SU-DHL-6 (cell line): ENCODE measurements around the gene TTC9B.

ENCODE experiments used
- H2AFZ ChIP-seq: fragments of 200-600 bp; sonication (generic); 2 replicates; pipeline ENCODE4 v1.6.1; 2014; ENCODE audit warnings: low read depth, mild to moderate bottlenecking, moderate library complexity, mixed read lengths, antibody characterized with exemption, low read length; ENCODE audit not compliant: severe bottlenecking
- H3F3A ChIP-seq: fragments of 200-600 bp; shearing (Covaris generic); 2 replicates; pipeline ENCODE4 v1.6.0; 2016; ENCODE audit warnings: antibody characterized with exemption, mild to moderate bottlenecking; ENCODE audit not compliant: insufficient read depth
- H3K27ac ChIP-seq: fragments of 200-600 bp; sonication (generic); 2 replicates; pipeline ENCODE4 v1.5.1; 2016; ENCODE audit warnings: low read depth, mild to moderate bottlenecking, low read length, moderate library complexity, mixed read lengths
- H3K27me3 ChIP-seq: fragments of 200-600 bp; sonication (generic), shearing (Covaris generic); 2 replicates; pipeline ENCODE4 v1.6.0; 2014; ENCODE audit warnings: mild to moderate bottlenecking, low read length
- H3K36me3 ChIP-seq: fragments of 200-600 bp; sonication (generic); 2 replicates; pipeline ENCODE4 v1.6.1; 2014; ENCODE audit warnings: mild to moderate bottlenecking, low read length, mixed read lengths
- H3K4me2 ChIP-seq: fragments of 300-600, 200-600 bp; shearing (Covaris generic), sonication (generic); 2 replicates; pipeline ENCODE4 v1.6.0; 2014; ENCODE audit warnings: low read length, low read depth, mild to moderate bottlenecking; ENCODE audit not compliant: poor library complexity, severe bottlenecking
- H3K4me3 ChIP-seq: fragments of 200-600 bp; sonication (generic); 2 replicates; pipeline ENCODE4 v1.5.1; 2014; ENCODE audit warnings: antibody characterized with exemption, low read length, mild to moderate bottlenecking, mixed read lengths; ENCODE audit not compliant: insufficient read depth, poor library complexity, severe bottlenecking
- H3K79me2 ChIP-seq: fragments of 200-600 bp; sonication (generic); 2 replicates; pipeline ENCODE4 v1.6.1; 2014; ENCODE audit warnings: mild to moderate bottlenecking, low read length, moderate library complexity; ENCODE audit not compliant: insufficient read depth
- H3K9ac ChIP-seq: fragments of 200-600 bp; sonication (generic); 2 replicates; pipeline ENCODE4 v1.7.0; 2014; ENCODE audit warnings: mild to moderate bottlenecking, low read length
- H3K9me2 ChIP-seq: fragments of 200-600 bp; sonication (generic); replicated peaks from 2 replicates; pipeline ENCODE4 v1.6.1; 2014; ENCODE audit warnings: low read length; ENCODE audit not compliant: insufficient read depth
- H3K9me3 ChIP-seq: fragments of 200-600 bp; sonication (generic); 2 replicates; pipeline ENCODE4 v1.6.1; 2014; ENCODE audit warnings: low read length, mixed read lengths; ENCODE audit not compliant: insufficient read depth
- H4K20me1 ChIP-seq: fragments of 200-600 bp; sonication (generic); 2 replicates; pipeline ENCODE4 v1.6.1; 2014; ENCODE audit warnings: low read depth, mild to moderate bottlenecking, antibody characterized with exemption, low read length, moderate library complexity, mixed read lengths
- CTCF ChIP-seq: fragments of 200-600 bp; sonication (generic); IDR thresholded peaks from one replicate; pipeline ENCODE4 v1.5.1; 2017; ENCODE audit warnings: antibody characterized with exemption, mild to moderate bottlenecking, low read length, moderate library complexity; ENCODE audit not compliant: insufficient read depth, poor library complexity, severe bottlenecking
- EZH2phosphoT487 ChIP-seq: fragments of 200-600 bp; sonication (generic), shearing (Covaris generic); conservative IDR thresholded peaks from 2 replicates; pipeline ENCODE4 v1.6.1; 2018; ENCODE audit warnings: mild to moderate bottlenecking, antibody characterized with exemption, low read length, moderate library complexity, mixed read lengths

The TTC9B gene

GRCh38 chr19:40264314-40265054 lies 46.3 kb upstream of the TTC9B start:
- no peaks in the 10 kb centered on the region for H3K9me3 ChIP-seq
- no peak overlapping the region for H3K9ac ChIP-seq
- H2AFZ ChIP-seq: no peak overlapping the region
- H3K9me2 ChIP-seq: no peaks in the 10 kb centered on the region
- H3K27ac ChIP-seq: no peak overlapping the region
- TF ChIP-seq CTCF (no peak), EZH2phosphoT487 (no peak)
- H3F3A ChIP-seq: no peaks in the 10 kb centered on the region
- H3K4me2 ChIP-seq: no peak overlapping the region
- no peaks in the 10 kb centered on the region for H3K36me3 ChIP-seq
- H4K20me1 ChIP-seq: no peaks in the 10 kb centered on the region
- no peak overlapping the region for H3K4me3 ChIP-seq
- H3K27me3 ChIP-seq: no peaks in the 10 kb centered on the region
- H3K79me2 ChIP-seq: peaks cover 27% of the 10 kb centered on the region

- Histone ChIP-seq H3K4me2 (no peak overlapping the region), H3K27ac (no peak overlapping the region), H2AFZ (no peak overlapping the region), H3K9me2 (no peaks in the 10 kb centered on the region), H3K4me3 (no peak overlapping the region), H3K27me3 (no peaks in the 10 kb centered on the region), H3F3A (no peaks in the 10 kb centered on the region), H4K20me1 (no peaks in the 10 kb centered on the region), H3K36me3 (no peaks in the 10 kb centered on the region), H3K9me3 (no peaks in the 10 kb centered on the region), H3K79me2 (peaks cover 27% of the 10 kb centered on the region), H3K9ac (no peak overlapping the region)
- TF ChIP-seq CTCF: no peak
- no peak for TF ChIP-seq EZH2phosphoT487
These were observed 45.5 kb upstream of the TTC9B start for GRCh38 chr19:40263440-40264313.

DNA sequence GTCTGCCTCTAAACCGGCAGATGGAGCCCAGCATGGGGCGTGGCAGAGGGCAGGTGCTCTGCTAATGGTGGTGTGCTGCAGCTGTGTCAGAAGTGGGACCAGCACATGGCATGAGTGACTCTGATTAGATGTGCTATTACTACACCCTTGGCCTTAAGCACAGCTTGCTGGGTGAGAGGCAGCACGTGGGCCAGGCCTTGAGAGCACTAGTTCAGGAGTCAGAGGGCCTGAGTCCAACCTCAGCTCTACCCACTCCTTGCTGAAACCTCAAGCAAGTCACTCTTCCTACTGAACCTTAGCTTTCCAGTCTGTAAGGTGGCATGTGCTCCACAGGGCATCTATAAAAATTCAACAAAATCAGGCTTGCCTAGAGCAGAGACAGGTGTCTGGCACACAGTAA lies 44.2 kb upstream of the TTC9B start:
- Histone ChIP-seq H3F3A (no peaks in the 10 kb centered on the region), H3K27ac (no peak overlapping the region), H3K27me3 (no peaks in the 10 kb centered on the region), H3K36me3 (no peaks in the 10 kb centered on the region), H4K20me1 (no peaks in the 10 kb centered on the region), H3K79me2 (peaks cover 32% of the 10 kb centered on the region), H3K9me3 (no peaks in the 10 kb centered on the region), H3K4me3 (no peak overlapping the region), H3K4me2 (no peak overlapping the region), H3K9me2 (no peaks in the 10 kb centered on the region), H3K9ac (no peak overlapping the region), H2AFZ (no peak overlapping the region)
- TF ChIP-seq EZH2phosphoT487: no peak
- no peak for TF ChIP-seq CTCF
